Right atrium auricular region (tissue), 2 donors: ENCODE results near the gene AMER1. TPM values are rescaled to one million over a fixed set of nuclear protein-coding genes. Genes with fewer than 3 reads are reported as not detected.

Experiments used
- total RNA-seq, 2 donors: library from RNA; depleted of rRNA; stranded (reverse); fragments of >200 nt; gene quantifications; one replicate each; pipeline ENCODE4 v1.1.0, GENCODE V29; 2016

AMER1 gene
- total RNA-seq, 2 donors from 2014 or later: 3.5 to 4.1 TPM

Other genes with a start within 250 kb of the AMER1 start
- gene ASB12, start 24.9 kb upstream of the AMER1 start, total RNA-seq: under 1 TPM in 1 of 2 donors, not detected in 1; 0.85 TPM
- gene MTMR8, start 189.7 kb upstream of the AMER1 start, total RNA-seq: under 1 TPM; 0.37 to 0.90 TPM